GM21576 (cell line): Measurements from ENCODE around the gene ASZ1.
"Not testable (repeated sequence)": the region's sequence is repeated elsewhere in the genome, so short reads cannot be mapped to it uniquely, and the experiment has no call there.

Experiments
- ATAC-seq: cut with Tn5 transposase; IDR thresholded peaks from one replicate; pipeline ENCODE4 v1.9.1; 2021; ENCODE audit warnings: mild to moderate bottlenecking, moderate library complexity; ENCODE audit not compliant: unreplicated experiment

Gene ASZ1

GRCh38 chr7:117427258-117427701 is at the start of gene ASZ1:
Gene ASZ1 (minus strand): TSS chr7:117427493. CDS start chr7:117427460, 33 bp downstream.
- ATAC-seq, result no peak

GRCh38 chr7:117476557-117477215 is 49.4 kb upstream of the ASZ1 start:
- ATAC-seq, result no peak

DNA sequence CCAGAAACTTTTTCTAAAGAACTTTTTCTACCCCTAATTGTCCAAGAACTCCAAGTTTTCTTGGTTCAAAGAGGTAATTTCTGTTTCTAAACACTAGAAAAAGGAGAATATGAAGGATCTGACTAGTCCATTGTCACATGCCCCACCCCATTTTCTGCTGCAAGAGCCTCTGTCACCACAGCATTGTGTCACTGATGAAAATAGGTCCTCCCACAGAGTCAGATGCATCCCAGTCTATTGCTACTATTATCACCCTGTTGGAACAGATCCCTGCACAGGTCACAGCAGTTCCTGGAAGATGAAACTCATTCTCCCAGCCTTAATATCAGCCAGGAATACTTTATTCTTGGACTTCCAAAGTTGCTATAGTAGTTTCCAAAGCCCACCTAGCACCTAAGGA is 45.0 kb upstream of the ASZ1 start:
- ATAC-seq, result no peak

DNA sequence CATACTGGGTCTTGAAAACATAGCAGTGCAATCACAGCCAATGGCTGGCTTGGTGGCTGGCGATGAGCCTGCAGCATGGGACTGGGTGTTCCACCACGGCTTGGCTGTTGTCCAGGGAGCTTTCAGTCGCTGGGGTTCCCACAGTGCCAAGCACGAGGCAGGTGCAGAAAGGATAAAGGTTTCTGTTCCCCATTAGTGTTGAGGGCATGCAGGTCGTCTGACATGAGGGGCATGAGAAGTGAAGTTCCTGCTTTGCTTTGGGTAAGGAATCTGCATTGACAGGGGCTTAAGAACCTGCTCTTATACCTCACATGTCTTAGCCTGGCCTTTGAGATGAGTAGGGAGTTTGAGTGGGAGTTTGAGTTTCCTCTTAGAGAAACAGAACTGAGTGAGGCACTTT is 43.5 kb upstream of the ASZ1 start:
- no peak for ATAC-seq

- ATAC-seq, result no peak
Observed at GRCh38 chr7:117468174-117468573, 40.9 kb upstream of the ASZ1 start.

DNA sequence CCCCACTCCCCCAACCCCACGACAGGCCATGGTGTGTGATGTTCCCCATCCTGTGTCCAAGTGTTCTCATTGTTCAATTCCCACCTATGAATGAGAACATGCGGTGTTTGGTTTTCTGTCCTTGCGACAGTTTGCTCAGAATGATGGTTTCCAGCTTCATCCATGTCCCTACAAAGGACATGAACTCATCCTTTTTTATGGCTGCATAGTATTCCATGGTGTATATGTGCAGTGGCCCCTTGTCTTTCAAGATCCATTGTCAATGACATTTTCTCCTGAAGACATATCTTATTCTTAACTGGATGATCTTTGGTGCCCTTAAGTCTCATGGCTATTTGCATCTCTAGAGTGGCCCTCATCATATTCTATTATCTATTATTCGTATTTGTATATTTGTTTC is 33.5 kb upstream of the ASZ1 start:
- ATAC-seq, result not testable (repeated sequence)

GRCh38 chr7:117459735-117460134 is 32.4 kb upstream of the ASZ1 start:
- ATAC-seq, result no peak

GRCh38 chr7:117458977-117459583 is 31.8 kb upstream of the ASZ1 start:
- no peak for ATAC-seq

DNA sequence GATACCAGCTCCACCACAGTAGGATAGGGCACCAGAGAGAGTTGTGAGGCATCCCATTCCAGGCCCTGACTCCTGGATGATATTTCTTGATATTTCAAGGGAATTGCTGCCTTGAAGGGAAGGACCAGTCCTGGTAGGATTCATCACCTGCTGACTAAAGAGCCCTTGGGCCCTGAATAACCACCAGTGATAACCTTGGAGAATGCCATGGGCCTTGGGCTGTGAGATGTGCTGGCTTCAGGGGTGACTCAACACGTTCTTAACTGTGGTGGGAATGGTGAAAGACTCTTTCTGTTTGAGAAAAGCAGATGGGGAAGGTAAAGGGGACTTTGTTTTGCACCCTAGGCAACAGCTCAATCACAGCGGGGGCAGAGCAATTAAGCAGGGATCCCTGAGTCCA is 21.4 kb upstream of the ASZ1 start:
- ATAC-seq, result no peak

GRCh38 chr7:117446220-117446815 is 19.0 kb upstream of the ASZ1 start:
- ATAC-seq, result no peak

DNA sequence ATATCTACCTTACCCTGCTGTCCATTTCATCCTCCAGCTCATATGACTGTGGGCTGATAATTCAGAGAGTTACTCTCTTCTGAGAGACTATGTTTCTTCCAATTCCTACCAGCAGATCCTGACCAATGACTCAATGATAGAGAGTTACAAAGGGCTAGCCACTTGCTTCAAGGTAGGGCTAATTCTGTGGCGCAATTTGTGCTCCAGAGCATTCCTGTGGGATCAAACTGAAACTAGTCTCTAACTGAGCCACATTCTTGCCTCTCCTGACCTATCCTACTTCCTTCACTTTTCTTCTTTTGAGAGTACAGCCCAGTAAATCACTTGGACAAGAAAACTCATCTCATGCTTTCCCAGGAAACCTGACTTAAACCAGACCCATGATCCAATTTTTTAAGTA is 17.9 kb upstream of the ASZ1 start:
- no peak for ATAC-seq

DNA sequence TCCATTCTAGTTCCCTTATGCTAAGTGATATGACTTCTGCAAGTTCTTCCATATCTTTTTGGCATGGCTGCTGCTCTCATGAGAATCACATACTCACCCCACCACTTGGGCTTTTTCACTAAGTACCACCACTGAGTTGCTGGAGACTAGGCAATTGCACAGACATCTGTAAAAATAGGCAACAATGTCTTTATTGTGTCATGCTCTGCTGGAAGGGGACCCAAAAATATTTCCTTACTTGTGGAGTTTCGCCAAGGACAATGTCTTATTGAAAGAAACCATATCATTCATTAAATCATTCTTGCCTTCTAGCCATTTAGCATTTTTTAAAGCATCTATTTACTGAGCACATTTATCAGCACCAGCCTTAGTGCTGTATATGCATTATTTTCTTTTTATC is 17.4 kb upstream of the ASZ1 start:
- ATAC-seq, result no peak

DNA sequence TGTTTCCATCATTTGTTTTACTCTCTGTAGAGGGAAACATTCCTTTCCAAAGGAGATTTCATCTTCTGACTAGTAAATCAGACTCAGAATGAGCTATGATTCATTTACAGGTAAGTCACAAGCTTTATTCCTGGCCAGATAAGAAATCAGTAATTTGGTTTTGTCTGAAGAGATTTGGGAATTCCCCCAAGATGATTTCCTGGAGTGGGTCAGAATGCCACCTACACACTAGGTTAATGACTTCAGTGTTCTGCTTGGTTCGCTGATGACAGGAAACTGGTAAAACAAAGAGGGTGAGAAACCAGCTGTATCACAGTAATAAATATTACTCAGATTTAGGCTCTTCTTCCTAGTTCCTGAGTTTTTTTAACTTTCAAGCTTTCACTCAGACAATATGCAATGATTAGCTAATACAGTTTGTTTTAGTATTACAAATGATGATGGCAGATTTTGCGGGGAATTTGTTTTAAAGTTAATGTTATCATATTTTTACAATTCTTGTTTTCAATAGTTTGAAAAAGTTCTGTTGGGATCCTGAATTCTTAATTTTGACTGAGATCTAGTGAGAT is 8.3 kb upstream of the ASZ1 start:
- ATAC-seq, result peak; percentile 96

- ATAC-seq, result peak; percentile 66
Observed at GRCh38 chr7:117424090-117424829, 3.0 kb downstream of the ASZ1 start.

DNA sequence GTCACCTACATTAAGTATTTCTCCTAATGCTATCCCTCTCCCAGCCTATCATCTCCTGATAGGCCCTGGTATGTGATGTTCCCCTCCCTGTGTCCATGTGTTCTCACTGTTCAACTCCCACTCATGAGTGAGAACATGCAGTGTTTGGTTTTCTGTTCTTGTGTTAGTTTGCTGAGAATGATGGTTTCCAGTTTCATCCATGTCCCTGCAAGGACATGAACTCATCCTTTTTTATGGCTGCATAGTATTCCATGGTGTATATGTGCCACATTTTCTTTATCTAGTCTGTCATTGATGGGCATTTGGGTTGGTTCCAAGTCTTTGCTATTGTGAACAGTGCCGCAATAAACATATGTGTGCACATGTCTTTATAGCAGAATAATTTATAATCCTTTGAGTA is 12.7 kb downstream of the ASZ1 start:
- not testable (repeated sequence) for ATAC-seq

- ATAC-seq, result no peak
Observed at GRCh38 chr7:117412946-117413559, 14.2 kb downstream of the ASZ1 start.

GRCh38 chr7:117412390-117412789 is 14.9 kb downstream of the ASZ1 start:
- ATAC-seq, result no peak

GRCh38 chr7:117411539-117411938 is 15.8 kb downstream of the ASZ1 start:
- no peak for ATAC-seq

DNA sequence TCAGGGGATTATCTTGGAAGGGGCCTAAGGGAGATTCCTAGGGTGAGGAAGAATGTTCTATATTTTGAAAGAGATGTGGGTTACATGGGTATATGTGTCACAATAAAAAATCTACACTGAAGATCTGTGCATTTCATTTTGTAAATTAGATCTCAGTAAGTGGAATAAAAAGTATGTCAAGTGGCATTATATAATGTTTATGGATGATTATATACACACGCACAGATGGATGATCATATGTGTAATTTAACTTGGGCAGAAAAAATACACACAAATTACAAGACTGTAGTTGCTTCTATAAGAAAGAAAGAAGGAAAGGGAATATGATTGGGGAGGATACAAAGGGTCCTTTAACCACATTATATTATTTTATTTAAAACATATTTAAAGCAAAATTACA is 18.5 kb downstream of the ASZ1 start:
- ATAC-seq, result no peak

GRCh38 chr7:117405519-117405918 is 21.8 kb downstream of the ASZ1 start:
- ATAC-seq, result no peak

- ATAC-seq, result no peak
Observed at GRCh38 chr7:117403737-117404136, 23.6 kb downstream of the ASZ1 start.
